Liver (tissue), 9 donors: ENCODE results near the gene ACSL1. TPM values are rescaled to one million over a fixed set of nuclear protein-coding genes. Genes with fewer than 3 reads are reported as not detected.

Experiments used
- DNase-seq: peaks from one replicate; pipeline ENCODE4 v3.0.0-alpha.2; 2017; ENCODE audit warnings: low spot score
- H3K27ac ChIP-seq, 2 donors: one replicate each; pipeline ENCODE4 v1.7.0; 2013; ENCODE audit warnings: inconsistent platforms in 2 of 2, low read length in 2 of 2, control low read depth in 1 of 2, low read depth in 1 of 2, mild to moderate bottlenecking in 1 of 2
- H3K27me3 ChIP-seq, 4 donors: one replicate each; pipeline versions ENCODE4 v1.6.1 to v1.7.0; 2013; ENCODE audit warnings: low read length in 3 of 4, inconsistent platforms in 1 of 4, mild to moderate bottlenecking in 1 of 4, moderate library complexity in 1 of 4; ENCODE audit not compliant: control insufficient read depth in 4 of 4, insufficient read depth in 4 of 4
- H3K36me3 ChIP-seq, 4 donors: one replicate each; pipeline versions ENCODE4 v1.6.1 to v1.7.0; 2013; ENCODE audit warnings: low read length in 3 of 4, mild to moderate bottlenecking in 3 of 4, low read depth in 1 of 4, moderate library complexity in 1 of 4; ENCODE audit not compliant: control insufficient read depth in 4 of 4, insufficient read depth in 3 of 4
- H3K4me1 ChIP-seq, 4 donors: one replicate each; pipeline versions ENCODE4 v1.6.1 to v1.7.0; 2013; ENCODE audit warnings: low read length in 3 of 4, mild to moderate bottlenecking in 3 of 4, moderate library complexity in 1 of 4; ENCODE audit not compliant: control insufficient read depth in 4 of 4, insufficient read depth in 4 of 4
- H3K4me3 ChIP-seq, 3 donors: one replicate each; pipeline versions ENCODE4 v1.6.1 to v1.7.0; 2013; ENCODE audit warnings: low read length in 3 of 3, control low read depth in 1 of 3, low read depth in 1 of 3, mild to moderate bottlenecking in 1 of 3
- H3K9ac ChIP-seq, 2 donors: one replicate each; pipeline ENCODE4 v1.7.0; 2013; ENCODE audit warnings: low read length in 2 of 2, mild to moderate bottlenecking in 2 of 2, moderate library complexity in 2 of 2, control low read depth in 1 of 2, low read depth in 1 of 2
- H3K9me3 ChIP-seq, 4 donors: one replicate each; pipeline versions ENCODE4 v1.6.1 to v1.7.0; 2013; ENCODE audit warnings: low read length in 3 of 4; ENCODE audit not compliant: control insufficient read depth in 4 of 4
- ATF3 ChIP-seq: IDR thresholded peaks from 2 replicates; pipeline ENCODE4 v1.6.1; 2016; ENCODE audit warnings: antibody characterized with exemption
- EGR1 ChIP-seq, 2 donors: IDR thresholded peaks; 2 replicates each; pipeline ENCODE4 v1.6.1; 2016 to 2018; ENCODE audit warnings: antibody characterized with exemption in 2 of 2, low read depth in 2 of 2
- FOXA1 ChIP-seq: IDR thresholded peaks from 2 replicates; pipeline ENCODE4 v1.6.1; 2016; ENCODE audit warnings: antibody characterized with exemption
- FOXA2 ChIP-seq: IDR thresholded peaks from 2 replicates; pipeline ENCODE4 v1.6.1; 2016; ENCODE audit warnings: antibody characterized with exemption
- GABPA ChIP-seq, 2 donors: IDR thresholded peaks in 1 of 2; conservative IDR thresholded peaks in 1 of 2; 2 replicates each; pipeline ENCODE4 v1.6.1; 2016; ENCODE audit warnings: antibody characterized with exemption in 2 of 2, mild to moderate bottlenecking in 1 of 2, moderate library complexity in 1 of 2
- HNF4A ChIP-seq, 2 donors: conservative IDR thresholded peaks; 2 replicates each; pipeline ENCODE4 v1.6.1; 2016; ENCODE audit warnings: antibody characterized with exemption in 2 of 2, mild to moderate bottlenecking in 2 of 2
- HNF4G ChIP-seq: IDR thresholded peaks from 2 replicates; pipeline ENCODE4 v1.6.1; 2016; ENCODE audit warnings: antibody characterized with exemption
- JUND ChIP-seq, 2 donors: IDR thresholded peaks; 2 replicates each; pipeline ENCODE4 v1.6.1; 2016; ENCODE audit warnings: antibody characterized with exemption in 2 of 2
- MAX ChIP-seq: IDR thresholded peaks from 2 replicates; pipeline ENCODE4 v1.6.1; 2016; ENCODE audit warnings: antibody characterized with exemption
- NR2F2 ChIP-seq: IDR thresholded peaks from 2 replicates; pipeline ENCODE4 v1.6.1; 2016; ENCODE audit warnings: antibody characterized with exemption
- RAD21 ChIP-seq, 2 donors: IDR thresholded peaks; 2 replicates each; pipeline ENCODE4 v1.6.1; 2016; ENCODE audit warnings: antibody characterized with exemption in 2 of 2, mild to moderate bottlenecking in 2 of 2
- RXRA ChIP-seq, 2 donors: IDR thresholded peaks; 2 replicates each; pipeline ENCODE4 v1.6.1; 2017 to 2018; ENCODE audit warnings: antibody characterized with exemption in 2 of 2, mild to moderate bottlenecking in 1 of 2
- SP1 ChIP-seq: IDR thresholded peaks from 2 replicates; pipeline ENCODE4 v1.6.1; 2018; ENCODE audit warnings: antibody characterized with exemption, mild to moderate bottlenecking
- TAF1 ChIP-seq: conservative IDR thresholded peaks from 2 replicates; pipeline ENCODE4 v1.6.1; 2016; ENCODE audit warnings: antibody characterized with exemption, mild to moderate bottlenecking
- YY1 ChIP-seq: IDR thresholded peaks from 2 replicates; pipeline ENCODE4 v1.6.1; 2016; ENCODE audit warnings: antibody characterized with exemption, mild to moderate bottlenecking
- ZBTB33 ChIP-seq: IDR thresholded peaks from 2 replicates; pipeline ENCODE4 v1.6.1; 2016; ENCODE audit warnings: antibody characterized with exemption
- WGBS: extraction: QIAGEN DNeasy Blood & Tissue Kit; methylation state at CpG from one replicate; pipeline ENCODE4 v1.1.7; 2013; 5-methylcytosine and 5-hydroxymethylcytosine counted together
- polyA plus RNA-seq, 2 donors: library from polyadenylated mRNA; stranded (reverse) in 1 of 2; unstranded in 1 of 2; fragments of 200-250 nt in 1 of 2; fragments of >200 nt in 1 of 2; fragmentation: Nextera tagmentation in 1 of 2; extraction: Ambion mirVana in 1 of 2; gene quantifications; one replicate each; pipeline versions ENCODE4 v1.2.1 to v1.2.3, GENCODE V29; 2013 to 2015
- total RNA-seq, 2 donors: library from RNA; depleted of rRNA; stranded (reverse); fragments of >200 nt; gene quantifications; one replicate each; pipeline ENCODE4 v1.2.3, GENCODE V29; 2014
- TF ChIP-seq, protein P1 (sequence below): IDR thresholded peaks from 2 replicates; pipeline ENCODE4 v1.6.1; 2016; ENCODE audit warnings: antibody characterized with exemption, mild to moderate bottlenecking
- TF ChIP-seq, protein P2 (sequence below): fragments of 150-350 bp; IDR thresholded peaks from 2 replicates; pipeline ENCODE4 v1.5.1; 2017; ENCODE audit warnings: improper control_type of control experiment, low read depth, low read length; ENCODE audit not compliant: missing input control
- donor health status: healthy.
- donor health status: healthy.
- donor health status: healthy.
- donor health status: healthy.
- donor health status: healthy.

ACSL1 gene
- total and polyA plus RNA-seq, 4 donors = 210 to 2,226 (median 878) TPM

GRCh38 chr4:184803874-184804273, 21.9 kb downstream of the ACSL1 start:
- Histone ChIP-seq H3K4me1 (peaks cover 9 to 76% (median 55%) of the 10 kb centered on the region in 4 donors), H3K9me3 (no peaks in the 10 kb centered on the region), H3K9ac (peak overlapping the region; percentile 79 to 97), H3K4me3 (peak overlapping the region; percentile 34 to 88 (median 52)), H3K27ac (peak overlapping the region; percentile 58 to 60), H3K36me3 (peaks cover 2 to 34% (median 22%) of the 10 kb centered on the region in 4 donors), H3K27me3 (no peaks in the 10 kb centered on the region)
- DNase-seq = no peak
- TF ChIP-seq FOXA1 (no peak), RXRA (IDR thresholded peaks at IDR 0.05) (no peak), MAX (no peak), GABPA (IDR thresholded peaks at IDR 0.05 in 1 of 2, conservative IDR thresholded peaks at IDR 0.05 in 1 of 2) (no peak), ATF3 (no peak), TAF1 (no peak), ZBTB33 (no peak), HNF4A (conservative IDR thresholded peaks at IDR 0.05) (no peak), NR2F2 (no peak), HNF4G (no peak), JUND (IDR thresholded peaks at IDR 0.05) (no peak), SP1 (no peak), FOXA2 (no peak), RAD21 (IDR thresholded peaks at IDR 0.05) (no peak), EGR1 (IDR thresholded peaks at IDR 0.05; ENCODE audit: low read depth in 2 of 2) (no peak), YY1 (no peak)
- TF ChIP-seq, protein P1, sequence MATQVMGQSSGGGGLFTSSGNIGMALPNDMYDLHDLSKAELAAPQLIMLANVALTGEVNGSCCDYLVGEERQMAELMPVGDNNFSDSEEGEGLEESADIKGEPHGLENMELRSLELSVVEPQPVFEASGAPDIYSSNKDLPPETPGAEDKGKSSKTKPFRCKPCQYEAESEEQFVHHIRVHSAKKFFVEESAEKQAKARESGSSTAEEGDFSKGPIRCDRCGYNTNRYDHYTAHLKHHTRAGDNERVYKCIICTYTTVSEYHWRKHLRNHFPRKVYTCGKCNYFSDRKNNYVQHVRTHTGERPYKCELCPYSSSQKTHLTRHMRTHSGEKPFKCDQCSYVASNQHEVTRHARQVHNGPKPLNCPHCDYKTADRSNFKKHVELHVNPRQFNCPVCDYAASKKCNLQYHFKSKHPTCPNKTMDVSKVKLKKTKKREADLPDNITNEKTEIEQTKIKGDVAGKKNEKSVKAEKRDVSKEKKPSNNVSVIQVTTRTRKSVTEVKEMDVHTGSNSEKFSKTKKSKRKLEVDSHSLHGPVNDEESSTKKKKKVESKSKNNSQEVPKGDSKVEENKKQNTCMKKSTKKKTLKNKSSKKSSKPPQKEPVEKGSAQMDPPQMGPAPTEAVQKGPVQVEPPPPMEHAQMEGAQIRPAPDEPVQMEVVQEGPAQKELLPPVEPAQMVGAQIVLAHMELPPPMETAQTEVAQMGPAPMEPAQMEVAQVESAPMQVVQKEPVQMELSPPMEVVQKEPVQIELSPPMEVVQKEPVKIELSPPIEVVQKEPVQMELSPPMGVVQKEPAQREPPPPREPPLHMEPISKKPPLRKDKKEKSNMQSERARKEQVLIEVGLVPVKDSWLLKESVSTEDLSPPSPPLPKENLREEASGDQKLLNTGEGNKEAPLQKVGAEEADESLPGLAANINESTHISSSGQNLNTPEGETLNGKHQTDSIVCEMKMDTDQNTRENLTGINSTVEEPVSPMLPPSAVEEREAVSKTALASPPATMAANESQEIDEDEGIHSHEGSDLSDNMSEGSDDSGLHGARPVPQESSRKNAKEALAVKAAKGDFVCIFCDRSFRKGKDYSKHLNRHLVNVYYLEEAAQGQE = no peak
- TF ChIP-seq, protein P2, sequence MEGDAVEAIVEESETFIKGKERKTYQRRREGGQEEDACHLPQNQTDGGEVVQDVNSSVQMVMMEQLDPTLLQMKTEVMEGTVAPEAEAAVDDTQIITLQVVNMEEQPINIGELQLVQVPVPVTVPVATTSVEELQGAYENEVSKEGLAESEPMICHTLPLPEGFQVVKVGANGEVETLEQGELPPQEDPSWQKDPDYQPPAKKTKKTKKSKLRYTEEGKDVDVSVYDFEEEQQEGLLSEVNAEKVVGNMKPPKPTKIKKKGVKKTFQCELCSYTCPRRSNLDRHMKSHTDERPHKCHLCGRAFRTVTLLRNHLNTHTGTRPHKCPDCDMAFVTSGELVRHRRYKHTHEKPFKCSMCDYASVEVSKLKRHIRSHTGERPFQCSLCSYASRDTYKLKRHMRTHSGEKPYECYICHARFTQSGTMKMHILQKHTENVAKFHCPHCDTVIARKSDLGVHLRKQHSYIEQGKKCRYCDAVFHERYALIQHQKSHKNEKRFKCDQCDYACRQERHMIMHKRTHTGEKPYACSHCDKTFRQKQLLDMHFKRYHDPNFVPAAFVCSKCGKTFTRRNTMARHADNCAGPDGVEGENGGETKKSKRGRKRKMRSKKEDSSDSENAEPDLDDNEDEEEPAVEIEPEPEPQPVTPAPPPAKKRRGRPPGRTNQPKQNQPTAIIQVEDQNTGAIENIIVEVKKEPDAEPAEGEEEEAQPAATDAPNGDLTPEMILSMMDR = no peak
- WGBS = 38% methylated on average over 4 of the region's 4 CpGs
